WTC11 (cell line): Measurements from ENCODE around the gene ZBTB37. TPM values are rescaled to one million over a fixed set of nuclear protein-coding genes. Genes with fewer than 3 reads are reported as not detected.

Experiments
- ATAC-seq: fragments of 200-7000 bp; cut with Tn5 transposase; 2 replicates; pipeline ENCODE4 v1.10.0; 2021; ENCODE audit warnings: mild to moderate bottlenecking, moderate library complexity
- CTCF ChIA-PET: fragments of 300-600 bp; sonication (Branson Sonifier 250); formaldehyde crosslinking; loops from one replicate; lab custom pipeline; 2021; ENCODE audit warnings: antibody characterized with exemption; lab: Charles Lee
- POLR2A ChIA-PET: fragments of 350-600 bp; sonication (Branson Sonifier 250); formaldehyde crosslinking; loops from one replicate; lab custom pipeline; 2021; ENCODE audit warnings: antibody characterized with exemption; lab: Charles Lee
- DNase-seq: peaks from one replicate; pipeline ENCODE4 v3.0.0; 2021; ENCODE audit warnings: low spot score
- H3K27ac Mint-ChIP-seq: 2 replicates; pipeline ENCODE4 v1.8.0; 2021; ENCODE audit warnings: mixed read lengths
- H3K27me3 Mint-ChIP-seq: 2 replicates; pipeline ENCODE4 v1.8.0; 2021; ENCODE audit warnings: low read depth, mild to moderate bottlenecking, moderate library complexity, mixed read lengths
- H3K36me3 Mint-ChIP-seq: 2 replicates; pipeline ENCODE4 v1.8.0; 2021; ENCODE audit warnings: mixed read lengths
- H3K4me1 Mint-ChIP-seq: 2 replicates; pipeline ENCODE4 v1.8.0; 2022; ENCODE audit warnings: mixed read lengths
- H3K4me3 Mint-ChIP-seq: 2 replicates; pipeline ENCODE4 v1.8.0; 2021; ENCODE audit warnings: mild to moderate bottlenecking, moderate library complexity, mixed read lengths
- H3K9me3 Mint-ChIP-seq: 2 replicates; pipeline ENCODE4 v1.8.0; 2021; ENCODE audit warnings: mixed read lengths
- CREB1 ChIP-seq: sonication (generic); formaldehyde crosslinking; IDR thresholded peaks from 2 replicates; pipeline ENCODE4 v1.8.0; 2023; ENCODE audit warnings: mild to moderate bottlenecking, missing genetic modification reagents
- ELF4 ChIP-seq: sonication (generic); formaldehyde crosslinking; IDR thresholded peaks from 2 replicates; pipeline ENCODE4 v1.8.1; 2022; ENCODE audit warnings: low read depth, mild to moderate bottlenecking, moderate library complexity, missing genetic modification reagents
- EMX1 ChIP-seq: fragments of 250-450 bp; sonication (Bioruptor Pico); IDR thresholded peaks from 2 replicates; pipeline ENCODE4 v1.8.0; 2021; ENCODE audit warnings: mild to moderate bottlenecking
- FOXJ3 ChIP-seq: sonication (generic); formaldehyde crosslinking; IDR thresholded peaks from 2 replicates; pipeline ENCODE4 v1.9.0; 2021; ENCODE audit warnings: missing genetic modification reagents, mild to moderate bottlenecking, borderline replicate concordance
- FOXK1 ChIP-seq: sonication (generic); formaldehyde crosslinking; IDR thresholded peaks from 2 replicates; pipeline ENCODE4 v1.8.0; 2022; ENCODE audit warnings: mild to moderate bottlenecking, moderate library complexity, missing genetic modification reagents
- GABPB1 ChIP-seq: sonication (generic); formaldehyde crosslinking; IDR thresholded peaks from 2 replicates; pipeline ENCODE4 v1.8.1; 2023; ENCODE audit warnings: mild to moderate bottlenecking, missing genetic modification reagents
- GRHL2 ChIP-seq: fragments of 250-450 bp; sonication (Bioruptor Pico); IDR thresholded peaks from 2 replicates; pipeline ENCODE4 v1.8.0; 2022; ENCODE audit warnings: mild to moderate bottlenecking, moderate library complexity; ENCODE audit not compliant: insufficient replicate concordance, severe bottlenecking
- NFYB ChIP-seq: sonication (generic); formaldehyde crosslinking; conservative IDR thresholded peaks from 2 replicates; pipeline ENCODE4 v1.8.0; 2022; ENCODE audit warnings: low read depth, missing genetic modification reagents
- OVOL2 ChIP-seq: fragments of 250-450 bp; sonication (Bioruptor Pico); IDR thresholded peaks from 2 replicates; pipeline ENCODE4 v1.9.0; 2021; ENCODE audit warnings: mild to moderate bottlenecking, borderline replicate concordance
- SMAD3 ChIP-seq: sonication (generic); formaldehyde crosslinking; IDR thresholded peaks from 2 replicates; pipeline ENCODE4 v1.8.0; 2022; ENCODE audit warnings: missing genetic modification reagents, mild to moderate bottlenecking, borderline replicate concordance
- SOX15 ChIP-seq: fragments of 250-450 bp; sonication (Bioruptor Pico); IDR thresholded peaks from 2 replicates; pipeline ENCODE4 v1.9.0; 2021; ENCODE audit warnings: mild to moderate bottlenecking
- SP1 ChIP-seq: sonication (generic); formaldehyde crosslinking; conservative IDR thresholded peaks from 2 replicates; pipeline ENCODE4 v1.8.1; 2022; ENCODE audit warnings: missing genetic modification reagents
- TP53 ChIP-seq: sonication (generic); formaldehyde crosslinking; IDR thresholded peaks from 2 replicates; pipeline ENCODE4 v1.8.1; 2023; ENCODE audit warnings: mild to moderate bottlenecking, missing genetic modification reagents
- ZNF263 ChIP-seq: sonication (generic); formaldehyde crosslinking; IDR thresholded peaks from 2 replicates; pipeline ENCODE4 v1.8.1; 2022; ENCODE audit warnings: low read depth, mild to moderate bottlenecking, moderate library complexity, missing genetic modification reagents
- ZNF396 ChIP-seq: fragments of 250-450 bp; sonication (Bioruptor Pico); IDR thresholded peaks from 2 replicates; pipeline ENCODE4 v1.8.0; 2021; ENCODE audit warnings: mild to moderate bottlenecking, moderate library complexity, borderline replicate concordance
- total RNA-seq: library from RNA; stranded (reverse); gene quantifications from 3 replicates; pipeline ENCODE4 v1.2.3, GENCODE V29; 2021
- TF ChIP-seq, protein P1 (sequence below): fragments of 250-450 bp; sonication (Bioruptor Pico); IDR thresholded peaks from 2 replicates; pipeline ENCODE4 v1.9.0; 2021; ENCODE audit warnings: moderate library complexity, mild to moderate bottlenecking, inconsistent platforms, borderline replicate concordance
- TF ChIP-seq, protein P2 (sequence below): sonication (generic); formaldehyde crosslinking; IDR thresholded peaks from 2 replicates; pipeline ENCODE4 v1.8.1; 2023; ENCODE audit warnings: mild to moderate bottlenecking, missing genetic modification reagents
- TF ChIP-seq, protein P3 (sequence below): fragments of 200-600 bp; IDR thresholded peaks from 2 replicates; pipeline ENCODE4 v1.8.0; 2022; ENCODE audit warnings: antibody characterized with exemption
- TF ChIP-seq, protein P4 (sequence below): sonication (generic); formaldehyde crosslinking; IDR thresholded peaks from 2 replicates; pipeline ENCODE4 v1.8.0; 2023; ENCODE audit warnings: missing genetic modification reagents
- TF ChIP-seq, protein P5 (sequence below): fragments of 250-450 bp; sonication (Bioruptor Pico); IDR thresholded peaks from 2 replicates; pipeline ENCODE4 v2.1.2; 2022; ENCODE audit warnings: mild to moderate bottlenecking, moderate library complexity
- TF ChIP-seq, protein P6 (sequence below): fragments of 250-450 bp; sonication (Bioruptor Pico); IDR thresholded peaks from 2 replicates; pipeline ENCODE4 v1.9.0; 2021; ENCODE audit warnings: mild to moderate bottlenecking, borderline replicate concordance
- TF ChIP-seq, protein P7 (sequence below): sonication (generic); formaldehyde crosslinking; IDR thresholded peaks from 2 replicates; pipeline ENCODE4 v1.8.1; 2022; ENCODE audit warnings: mild to moderate bottlenecking, missing genetic modification reagents, moderate library complexity, borderline replicate concordance
- TF ChIP-seq, protein P8 (sequence below): sonication (generic); formaldehyde crosslinking; conservative IDR thresholded peaks from 2 replicates; pipeline ENCODE4 v1.8.1; 2022; ENCODE audit warnings: mild to moderate bottlenecking, missing genetic modification reagents

Gene ZBTB37
- total RNA-seq, 1 experiment from 2014 or later: 14.4 TPM

DNA sequence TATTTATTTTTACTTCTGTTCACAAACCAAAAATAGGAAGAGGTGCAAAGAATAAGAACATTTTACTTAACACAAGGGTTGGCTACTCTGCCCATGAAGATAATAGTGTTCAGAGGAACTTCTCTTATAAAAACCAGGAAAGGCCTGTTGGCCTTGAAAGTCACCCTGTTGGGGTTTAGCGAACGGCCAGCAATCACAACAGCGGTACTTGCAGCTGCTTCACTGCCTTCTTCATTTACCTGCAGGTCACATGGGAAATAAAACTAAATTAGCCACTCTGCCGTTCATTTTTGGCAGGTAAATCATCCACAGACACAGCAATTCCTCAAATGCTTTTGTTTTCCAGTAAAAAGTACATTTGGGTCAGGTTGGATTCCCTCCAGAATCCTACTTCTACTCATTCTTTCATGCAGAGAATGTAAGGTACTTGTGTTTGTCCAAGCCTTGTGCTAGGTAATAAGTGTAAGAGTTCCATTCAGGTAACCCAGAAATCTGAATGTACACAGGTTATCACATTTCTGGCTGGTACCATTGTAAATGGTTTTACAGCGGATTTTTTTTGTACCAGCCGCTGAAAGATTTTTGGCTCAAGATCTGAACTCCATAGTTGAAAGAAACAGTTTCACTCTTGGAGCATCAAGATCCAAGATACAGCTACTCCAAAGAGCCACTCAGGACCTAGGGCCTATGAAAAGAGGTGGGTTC, 35.8 kb downstream of the ZBTB37 start:
- ChIA-PET CTCF (no interaction called here), POLR2A (no interaction called here)
- ATAC-seq (no peak), DNase-seq (no peak)
- TF ChIP-seq, protein P1, sequence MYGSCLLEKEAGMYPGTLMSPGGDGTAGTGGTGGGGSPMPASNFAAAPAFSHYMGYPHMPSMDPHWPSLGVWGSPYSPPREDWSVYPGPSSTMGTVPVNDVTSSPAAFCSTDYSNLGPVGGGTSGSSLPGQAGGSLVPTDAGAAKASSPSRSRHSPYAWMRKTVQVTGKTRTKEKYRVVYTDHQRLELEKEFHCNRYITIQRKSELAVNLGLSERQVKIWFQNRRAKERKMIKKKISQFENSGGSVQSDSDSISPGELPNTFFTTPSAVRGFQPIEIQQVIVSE: no peak
- TF ChIP-seq OVOL2: no peak
- TF ChIP-seq ZNF396 (CRISPR knock-in tag): no peak
- TF ChIP-seq, protein P2, sequence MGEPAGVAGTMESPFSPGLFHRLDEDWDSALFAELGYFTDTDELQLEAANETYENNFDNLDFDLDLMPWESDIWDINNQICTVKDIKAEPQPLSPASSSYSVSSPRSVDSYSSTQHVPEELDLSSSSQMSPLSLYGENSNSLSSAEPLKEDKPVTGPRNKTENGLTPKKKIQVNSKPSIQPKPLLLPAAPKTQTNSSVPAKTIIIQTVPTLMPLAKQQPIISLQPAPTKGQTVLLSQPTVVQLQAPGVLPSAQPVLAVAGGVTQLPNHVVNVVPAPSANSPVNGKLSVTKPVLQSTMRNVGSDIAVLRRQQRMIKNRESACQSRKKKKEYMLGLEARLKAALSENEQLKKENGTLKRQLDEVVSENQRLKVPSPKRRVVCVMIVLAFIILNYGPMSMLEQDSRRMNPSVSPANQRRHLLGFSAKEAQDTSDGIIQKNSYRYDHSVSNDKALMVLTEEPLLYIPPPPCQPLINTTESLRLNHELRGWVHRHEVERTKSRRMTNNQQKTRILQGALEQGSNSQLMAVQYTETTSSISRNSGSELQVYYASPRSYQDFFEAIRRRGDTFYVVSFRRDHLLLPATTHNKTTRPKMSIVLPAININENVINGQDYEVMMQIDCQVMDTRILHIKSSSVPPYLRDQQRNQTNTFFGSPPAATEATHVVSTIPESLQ (CRISPR knock-in tag): no peak
- TF ChIP-seq, protein P3, sequence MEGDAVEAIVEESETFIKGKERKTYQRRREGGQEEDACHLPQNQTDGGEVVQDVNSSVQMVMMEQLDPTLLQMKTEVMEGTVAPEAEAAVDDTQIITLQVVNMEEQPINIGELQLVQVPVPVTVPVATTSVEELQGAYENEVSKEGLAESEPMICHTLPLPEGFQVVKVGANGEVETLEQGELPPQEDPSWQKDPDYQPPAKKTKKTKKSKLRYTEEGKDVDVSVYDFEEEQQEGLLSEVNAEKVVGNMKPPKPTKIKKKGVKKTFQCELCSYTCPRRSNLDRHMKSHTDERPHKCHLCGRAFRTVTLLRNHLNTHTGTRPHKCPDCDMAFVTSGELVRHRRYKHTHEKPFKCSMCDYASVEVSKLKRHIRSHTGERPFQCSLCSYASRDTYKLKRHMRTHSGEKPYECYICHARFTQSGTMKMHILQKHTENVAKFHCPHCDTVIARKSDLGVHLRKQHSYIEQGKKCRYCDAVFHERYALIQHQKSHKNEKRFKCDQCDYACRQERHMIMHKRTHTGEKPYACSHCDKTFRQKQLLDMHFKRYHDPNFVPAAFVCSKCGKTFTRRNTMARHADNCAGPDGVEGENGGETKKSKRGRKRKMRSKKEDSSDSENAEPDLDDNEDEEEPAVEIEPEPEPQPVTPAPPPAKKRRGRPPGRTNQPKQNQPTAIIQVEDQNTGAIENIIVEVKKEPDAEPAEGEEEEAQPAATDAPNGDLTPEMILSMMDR: no peak
- no peak for TF ChIP-seq GABPB1 (CRISPR knock-in tag)
- no peak for TF ChIP-seq ELF4
- no peaks in the 10 kb centered on the region for H3K27me3 Mint-ChIP-seq
- H3K4me1 Mint-ChIP-seq: peaks cover 41% of the 10 kb centered on the region
- H3K9me3 Mint-ChIP-seq: peaks cover 3% of the 10 kb centered on the region; the same call in 1 of the 2 replicates
- H3K4me3 Mint-ChIP-seq: no peak overlapping the region
- no peak overlapping the region for H3K27ac Mint-ChIP-seq
- H3K36me3 Mint-ChIP-seq: no peaks in the 10 kb centered on the region; the same call in 1 of the 2 replicates

DNA sequence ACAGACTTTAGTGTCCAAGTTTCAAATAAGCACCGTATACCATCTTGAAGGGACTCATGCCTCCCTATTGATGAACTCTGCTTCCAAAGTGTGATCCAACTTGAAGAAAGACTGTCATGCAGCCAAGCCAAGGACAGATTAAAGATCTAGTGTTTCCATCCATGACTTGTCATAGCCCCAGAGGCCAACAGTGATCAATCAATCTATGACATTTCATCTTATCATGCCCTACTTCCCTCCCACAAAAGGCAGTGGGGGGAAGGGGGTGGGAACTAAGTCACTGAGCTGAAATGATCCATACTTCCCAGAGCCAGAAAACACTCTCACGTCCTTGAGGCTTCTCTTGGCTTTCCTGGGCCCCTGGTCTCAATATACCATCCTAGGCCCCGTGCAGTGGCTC, 44.9 kb downstream of the ZBTB37 start:
- H3K4me3 Mint-ChIP-seq: no peak overlapping the region
- no peak overlapping the region for H3K27ac Mint-ChIP-seq
- no peaks in the 10 kb centered on the region for H3K27me3 Mint-ChIP-seq
- H3K9me3 Mint-ChIP-seq: peaks cover 7% of the 10 kb centered on the region
- POLR2A ChIA-PET: no interaction called here
- ATAC-seq (no peak), DNase-seq (no peak)
- no peaks in the 10 kb centered on the region for H3K4me1 Mint-ChIP-seq
- CTCF ChIA-PET: no interaction called here
- TF ChIP-seq FOXK1 (CRISPR knock-in tag): no peak
- TF ChIP-seq, protein P4, sequence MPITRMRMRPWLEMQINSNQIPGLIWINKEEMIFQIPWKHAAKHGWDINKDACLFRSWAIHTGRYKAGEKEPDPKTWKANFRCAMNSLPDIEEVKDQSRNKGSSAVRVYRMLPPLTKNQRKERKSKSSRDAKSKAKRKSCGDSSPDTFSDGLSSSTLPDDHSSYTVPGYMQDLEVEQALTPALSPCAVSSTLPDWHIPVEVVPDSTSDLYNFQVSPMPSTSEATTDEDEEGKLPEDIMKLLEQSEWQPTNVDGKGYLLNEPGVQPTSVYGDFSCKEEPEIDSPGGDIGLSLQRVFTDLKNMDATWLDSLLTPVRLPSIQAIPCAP (CRISPR knock-in tag): no peak
- no peak for TF ChIP-seq SOX15 (CRISPR knock-in tag)
- no peak for TF ChIP-seq TP53
- TF ChIP-seq, protein P5, sequence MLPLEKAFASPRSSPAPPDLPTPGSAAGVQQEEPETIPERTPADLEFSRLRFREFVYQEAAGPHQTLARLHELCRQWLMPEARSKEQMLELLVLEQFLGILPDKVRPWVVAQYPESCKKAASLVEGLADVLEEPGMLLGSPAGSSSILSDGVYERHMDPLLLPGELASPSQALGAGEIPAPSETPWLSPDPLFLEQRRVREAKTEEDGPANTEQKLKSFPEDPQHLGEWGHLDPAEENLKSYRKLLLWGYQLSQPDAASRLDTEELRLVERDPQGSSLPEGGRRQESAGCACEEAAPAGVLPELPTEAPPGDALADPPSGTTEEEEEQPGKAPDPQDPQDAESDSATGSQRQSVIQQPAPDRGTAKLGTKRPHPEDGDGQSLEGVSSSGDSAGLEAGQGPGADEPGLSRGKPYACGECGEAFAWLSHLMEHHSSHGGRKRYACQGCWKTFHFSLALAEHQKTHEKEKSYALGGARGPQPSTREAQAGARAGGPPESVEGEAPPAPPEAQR (CRISPR knock-in tag): no peak
- TF ChIP-seq FOXJ3 (CRISPR knock-in tag): no peak
- TF ChIP-seq SMAD3 (CRISPR knock-in tag): no peak
- TF ChIP-seq, protein P6, sequence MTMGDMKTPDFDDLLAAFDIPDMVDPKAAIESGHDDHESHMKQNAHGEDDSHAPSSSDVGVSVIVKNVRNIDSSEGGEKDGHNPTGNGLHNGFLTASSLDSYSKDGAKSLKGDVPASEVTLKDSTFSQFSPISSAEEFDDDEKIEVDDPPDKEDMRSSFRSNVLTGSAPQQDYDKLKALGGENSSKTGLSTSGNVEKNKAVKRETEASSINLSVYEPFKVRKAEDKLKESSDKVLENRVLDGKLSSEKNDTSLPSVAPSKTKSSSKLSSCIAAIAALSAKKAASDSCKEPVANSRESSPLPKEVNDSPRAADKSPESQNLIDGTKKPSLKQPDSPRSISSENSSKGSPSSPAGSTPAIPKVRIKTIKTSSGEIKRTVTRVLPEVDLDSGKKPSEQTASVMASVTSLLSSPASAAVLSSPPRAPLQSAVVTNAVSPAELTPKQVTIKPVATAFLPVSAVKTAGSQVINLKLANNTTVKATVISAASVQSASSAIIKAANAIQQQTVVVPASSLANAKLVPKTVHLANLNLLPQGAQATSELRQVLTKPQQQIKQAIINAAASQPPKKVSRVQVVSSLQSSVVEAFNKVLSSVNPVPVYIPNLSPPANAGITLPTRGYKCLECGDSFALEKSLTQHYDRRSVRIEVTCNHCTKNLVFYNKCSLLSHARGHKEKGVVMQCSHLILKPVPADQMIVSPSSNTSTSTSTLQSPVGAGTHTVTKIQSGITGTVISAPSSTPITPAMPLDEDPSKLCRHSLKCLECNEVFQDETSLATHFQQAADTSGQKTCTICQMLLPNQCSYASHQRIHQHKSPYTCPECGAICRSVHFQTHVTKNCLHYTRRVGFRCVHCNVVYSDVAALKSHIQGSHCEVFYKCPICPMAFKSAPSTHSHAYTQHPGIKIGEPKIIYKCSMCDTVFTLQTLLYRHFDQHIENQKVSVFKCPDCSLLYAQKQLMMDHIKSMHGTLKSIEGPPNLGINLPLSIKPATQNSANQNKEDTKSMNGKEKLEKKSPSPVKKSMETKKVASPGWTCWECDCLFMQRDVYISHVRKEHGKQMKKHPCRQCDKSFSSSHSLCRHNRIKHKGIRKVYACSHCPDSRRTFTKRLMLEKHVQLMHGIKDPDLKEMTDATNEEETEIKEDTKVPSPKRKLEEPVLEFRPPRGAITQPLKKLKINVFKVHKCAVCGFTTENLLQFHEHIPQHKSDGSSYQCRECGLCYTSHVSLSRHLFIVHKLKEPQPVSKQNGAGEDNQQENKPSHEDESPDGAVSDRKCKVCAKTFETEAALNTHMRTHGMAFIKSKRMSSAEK (CRISPR knock-in tag): no peak
- no peak for TF ChIP-seq ZNF263 (CRISPR knock-in tag)
- TF ChIP-seq NFYB (CRISPR knock-in tag): no peak
- no peak for TF ChIP-seq CREB1 (CRISPR knock-in tag)
- TF ChIP-seq EMX1 (CRISPR knock-in tag): no peak
- TF ChIP-seq, protein P7, sequence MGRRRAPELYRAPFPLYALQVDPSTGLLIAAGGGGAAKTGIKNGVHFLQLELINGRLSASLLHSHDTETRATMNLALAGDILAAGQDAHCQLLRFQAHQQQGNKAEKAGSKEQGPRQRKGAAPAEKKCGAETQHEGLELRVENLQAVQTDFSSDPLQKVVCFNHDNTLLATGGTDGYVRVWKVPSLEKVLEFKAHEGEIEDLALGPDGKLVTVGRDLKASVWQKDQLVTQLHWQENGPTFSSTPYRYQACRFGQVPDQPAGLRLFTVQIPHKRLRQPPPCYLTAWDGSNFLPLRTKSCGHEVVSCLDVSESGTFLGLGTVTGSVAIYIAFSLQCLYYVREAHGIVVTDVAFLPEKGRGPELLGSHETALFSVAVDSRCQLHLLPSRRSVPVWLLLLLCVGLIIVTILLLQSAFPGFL (CRISPR knock-in tag): no peak
- TF ChIP-seq GRHL2 (CRISPR knock-in tag): no peak
- TF ChIP-seq, protein P8, sequence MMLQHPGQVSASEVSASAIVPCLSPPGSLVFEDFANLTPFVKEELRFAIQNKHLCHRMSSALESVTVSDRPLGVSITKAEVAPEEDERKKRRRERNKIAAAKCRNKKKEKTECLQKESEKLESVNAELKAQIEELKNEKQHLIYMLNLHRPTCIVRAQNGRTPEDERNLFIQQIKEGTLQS (CRISPR knock-in tag): no peak
- no peak for TF ChIP-seq GABPB1 (CRISPR knock-in tag)
- TF ChIP-seq SP1 (CRISPR knock-in tag): no peak
- H3K36me3 Mint-ChIP-seq: no peaks in the 10 kb centered on the region
